DOHH2 (cell line): Measurements from ENCODE around the gene C8G.

Experiments
- CTCF ChIP-seq: fragments of 200-600 bp; sonication (generic); IDR thresholded peaks from one replicate; pipeline ENCODE4 v1.5.1; 2014; ENCODE audit warnings: antibody characterized with exemption, mild to moderate bottlenecking, low read depth, low read length; ENCODE audit not compliant: poor library complexity, severe bottlenecking
- EZH2phosphoT487 ChIP-seq: fragments of 200-600 bp; sonication (generic); IDR thresholded peaks from 2 replicates; pipeline ENCODE4 v1.6.1; 2017; ENCODE audit warnings: borderline replicate concordance, mild to moderate bottlenecking, antibody characterized with exemption, low read length, moderate library complexity, mixed read lengths

DNA sequence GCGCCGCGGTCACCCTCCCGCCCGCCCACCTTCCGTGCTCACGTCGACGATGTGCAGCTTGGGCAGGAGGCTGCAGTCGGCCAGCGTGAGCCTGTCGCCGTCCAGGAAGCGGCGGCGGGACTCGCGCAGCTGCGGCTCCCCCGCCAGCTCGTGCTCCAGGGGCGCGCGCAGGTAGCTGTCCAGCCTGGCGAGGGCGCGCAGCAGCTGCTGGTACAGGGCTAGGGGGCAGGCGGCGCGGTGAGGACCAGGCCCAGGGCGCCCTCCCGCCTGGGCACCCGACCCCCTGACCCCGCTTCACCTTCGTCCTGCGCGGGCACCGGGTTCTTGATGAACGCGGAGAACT is 49.8 kb downstream of the C8G start:
- no peak for TF ChIP-seq CTCF
- no peak for TF ChIP-seq EZH2phosphoT487
